OCI-LY7 (cell line): ENCODE data around the gene ATP2C1.

Experiments used
- EZH2phosphoT487 ChIP-seq: fragments of 200-600 bp; sonication (generic); IDR thresholded peaks from 2 replicates; pipeline ENCODE4 v1.6.1; 2018; ENCODE audit warnings: low read depth, borderline replicate concordance, mild to moderate bottlenecking, mixed run types, antibody characterized with exemption, low read length, moderate library complexity, mixed read lengths
- TF ChIP-seq, protein P1 (sequence below): fragments of 200-600 bp; sonication (generic); conservative IDR thresholded peaks from 2 replicates; pipeline ENCODE4 v1.5.1; 2014; ENCODE audit warnings: mild to moderate bottlenecking, antibody characterized with exemption, low read length, moderate library complexity, mixed read lengths

- TF ChIP-seq, protein P1, sequence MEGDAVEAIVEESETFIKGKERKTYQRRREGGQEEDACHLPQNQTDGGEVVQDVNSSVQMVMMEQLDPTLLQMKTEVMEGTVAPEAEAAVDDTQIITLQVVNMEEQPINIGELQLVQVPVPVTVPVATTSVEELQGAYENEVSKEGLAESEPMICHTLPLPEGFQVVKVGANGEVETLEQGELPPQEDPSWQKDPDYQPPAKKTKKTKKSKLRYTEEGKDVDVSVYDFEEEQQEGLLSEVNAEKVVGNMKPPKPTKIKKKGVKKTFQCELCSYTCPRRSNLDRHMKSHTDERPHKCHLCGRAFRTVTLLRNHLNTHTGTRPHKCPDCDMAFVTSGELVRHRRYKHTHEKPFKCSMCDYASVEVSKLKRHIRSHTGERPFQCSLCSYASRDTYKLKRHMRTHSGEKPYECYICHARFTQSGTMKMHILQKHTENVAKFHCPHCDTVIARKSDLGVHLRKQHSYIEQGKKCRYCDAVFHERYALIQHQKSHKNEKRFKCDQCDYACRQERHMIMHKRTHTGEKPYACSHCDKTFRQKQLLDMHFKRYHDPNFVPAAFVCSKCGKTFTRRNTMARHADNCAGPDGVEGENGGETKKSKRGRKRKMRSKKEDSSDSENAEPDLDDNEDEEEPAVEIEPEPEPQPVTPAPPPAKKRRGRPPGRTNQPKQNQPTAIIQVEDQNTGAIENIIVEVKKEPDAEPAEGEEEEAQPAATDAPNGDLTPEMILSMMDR = no peak
- no peak for TF ChIP-seq EZH2phosphoT487
Measured at GRCh38 chr3:130849091-130849552, 44.8 kb upstream of the ATP2C1 start.
